GM19397 (cell line): Measurements from ENCODE around the gene SELE.
"Not testable (repeated sequence)": the region's sequence is repeated elsewhere in the genome, so short reads cannot be mapped to it uniquely, and the experiment has no call there.

Experiments used
- ATAC-seq: cut with Tn5 transposase; IDR thresholded peaks from one replicate; pipeline ENCODE4 v1.9.1; 2021; ENCODE audit warnings: mild to moderate bottlenecking, moderate library complexity; ENCODE audit not compliant: unreplicated experiment

The SELE gene

GRCh38 chr1:169724168-169724567, 9.7 kb downstream of the SELE start:
- ATAC-seq: no peak

- ATAC-seq: no peak
These were observed 10.1 kb downstream of the SELE start for GRCh38 chr1:169723763-169724162.

DNA sequence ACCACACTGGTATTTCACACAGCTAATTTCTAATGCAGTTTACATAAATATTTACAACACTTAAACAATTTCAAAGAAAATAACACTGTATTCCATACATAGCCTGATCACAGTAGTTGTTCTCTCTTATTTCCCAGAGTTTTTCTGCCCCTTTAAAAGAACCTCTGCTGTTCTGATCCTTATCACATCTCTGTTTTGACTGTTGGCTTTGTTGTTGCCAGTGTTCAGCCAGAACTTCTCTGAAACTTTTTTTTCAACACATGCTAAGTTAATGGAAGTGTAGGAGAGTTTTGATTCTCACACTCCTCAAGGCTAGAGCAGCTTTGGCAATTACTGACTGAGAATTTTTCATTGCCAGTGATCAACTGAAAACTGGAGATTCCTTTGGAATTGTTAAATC, 11.1 kb downstream of the SELE start:
- ATAC-seq: no peak

GRCh38 chr1:169715100-169715499, 18.8 kb downstream of the SELE start:
- ATAC-seq: not testable (repeated sequence)

DNA sequence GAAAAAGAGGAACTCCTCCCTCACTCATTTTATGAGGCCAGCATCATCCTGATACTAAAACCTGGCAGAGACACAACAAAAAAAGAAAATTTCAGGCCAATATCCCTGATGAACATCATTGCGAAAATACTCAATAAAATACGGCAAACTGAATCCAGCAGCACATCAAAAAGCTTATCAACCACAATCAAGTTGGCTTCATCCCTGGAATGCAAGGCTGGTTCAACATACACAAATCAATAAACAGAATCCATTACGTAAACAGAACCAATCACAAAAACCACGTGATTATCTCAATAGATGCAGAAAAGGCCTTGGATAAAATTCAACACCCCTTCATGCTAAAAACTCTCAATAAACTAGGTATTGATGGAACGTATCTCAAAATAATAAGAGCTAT, 20.8 kb downstream of the SELE start:
- ATAC-seq: not testable (repeated sequence)

- ATAC-seq: no peak
These were observed 21.6 kb downstream of the SELE start for GRCh38 chr1:169712309-169712631.

DNA sequence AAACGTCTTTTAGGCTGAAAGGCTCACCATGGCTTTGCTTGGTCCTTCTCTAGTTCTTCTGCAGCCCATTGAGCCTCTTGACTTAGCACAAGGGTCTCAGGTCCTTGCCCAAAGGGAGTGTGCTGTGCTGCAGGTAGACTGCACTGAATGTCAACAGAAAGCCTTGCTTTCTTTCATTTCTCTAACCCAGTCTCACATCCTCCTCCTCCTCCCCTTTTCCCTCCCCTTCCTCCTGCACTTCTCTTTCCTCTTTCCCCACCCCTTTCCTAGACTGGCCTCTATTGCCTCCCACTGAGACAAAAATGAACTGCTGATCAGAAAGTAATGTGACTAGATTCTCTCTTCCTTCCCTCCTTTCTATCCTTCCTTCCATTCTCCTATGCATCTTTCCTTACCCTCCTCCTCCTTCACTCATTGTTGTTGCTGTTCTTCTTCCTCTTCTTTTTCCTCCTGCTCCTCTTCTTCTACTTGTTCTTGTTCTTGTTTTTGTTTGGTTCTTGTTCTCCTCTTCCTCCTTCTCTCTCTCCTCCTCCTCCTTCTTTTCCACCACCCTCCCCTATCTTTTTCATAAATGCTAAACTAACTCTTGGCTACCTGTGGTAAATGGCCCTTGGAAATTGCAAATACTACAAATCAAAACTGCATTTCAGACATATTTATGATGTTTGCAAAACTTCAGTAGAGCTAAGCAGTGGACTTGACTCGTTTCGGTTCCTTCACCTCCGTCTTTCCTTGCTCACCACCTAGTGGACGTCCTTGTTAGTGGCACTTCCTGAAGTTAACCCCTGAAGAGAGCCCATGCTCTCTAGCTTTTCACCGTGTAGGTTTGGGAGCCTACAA, 22.2 kb downstream of the SELE start, which contains the start of gene SELL:
Gene SELL (minus strand): TSS at position 152 of the 840 bp plus-strand sequence. CDS start 122 bp downstream, at position 30.
- peak; percentile 71 for ATAC-seq

DNA sequence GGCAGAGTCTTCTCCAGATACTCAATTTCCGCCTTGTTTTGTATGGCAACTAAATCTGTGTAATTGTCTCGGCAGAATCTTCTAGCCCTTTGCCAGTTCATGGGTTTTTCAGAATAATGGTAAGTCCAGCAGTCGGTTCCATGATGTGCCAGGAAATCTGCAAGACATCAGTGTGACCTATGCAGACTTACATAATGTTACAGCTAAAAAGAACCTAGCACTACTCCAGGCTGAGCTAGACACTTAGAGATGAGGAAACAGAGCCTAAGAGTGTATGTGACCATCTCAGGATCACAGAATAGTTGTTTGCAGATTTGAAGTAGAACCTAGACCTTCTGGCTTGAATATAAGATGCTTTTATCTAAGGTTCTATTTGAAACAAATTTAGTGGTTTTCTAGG, 25.2 kb downstream of the SELE start:
- ATAC-seq: no peak

DNA sequence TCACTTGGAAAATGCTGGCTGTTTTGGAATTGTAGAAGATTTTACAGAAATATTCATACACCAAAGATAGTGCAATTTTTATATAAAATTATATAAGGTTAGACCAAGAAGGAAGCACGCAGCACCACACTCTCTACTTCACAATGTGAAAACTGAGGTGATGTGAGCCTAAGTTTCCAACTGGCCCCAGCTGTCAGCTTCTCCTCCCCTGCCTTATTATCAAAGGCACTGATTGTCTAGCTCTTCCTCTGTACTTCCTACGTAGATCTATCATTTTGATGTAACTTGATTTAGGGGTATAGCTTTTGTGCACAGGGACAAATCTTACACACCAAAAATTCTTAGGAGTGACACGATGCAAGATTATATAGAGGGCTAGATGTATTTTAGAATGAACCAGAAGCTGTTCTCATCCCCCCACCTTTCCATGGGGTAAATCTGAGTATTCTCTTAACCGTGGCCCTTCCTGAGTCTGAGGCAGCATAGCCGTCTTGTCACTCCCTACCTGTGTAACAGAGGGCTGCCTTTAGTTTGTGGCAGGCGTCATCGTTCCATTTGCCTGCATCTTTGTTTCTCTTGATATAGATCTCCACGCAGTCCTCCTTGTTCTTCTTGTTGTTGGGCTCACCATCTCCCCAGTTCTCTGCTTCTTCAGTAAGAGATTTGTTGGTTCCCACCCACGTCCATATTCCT, 25.8 kb downstream of the SELE start:
- no peak for ATAC-seq

DNA sequence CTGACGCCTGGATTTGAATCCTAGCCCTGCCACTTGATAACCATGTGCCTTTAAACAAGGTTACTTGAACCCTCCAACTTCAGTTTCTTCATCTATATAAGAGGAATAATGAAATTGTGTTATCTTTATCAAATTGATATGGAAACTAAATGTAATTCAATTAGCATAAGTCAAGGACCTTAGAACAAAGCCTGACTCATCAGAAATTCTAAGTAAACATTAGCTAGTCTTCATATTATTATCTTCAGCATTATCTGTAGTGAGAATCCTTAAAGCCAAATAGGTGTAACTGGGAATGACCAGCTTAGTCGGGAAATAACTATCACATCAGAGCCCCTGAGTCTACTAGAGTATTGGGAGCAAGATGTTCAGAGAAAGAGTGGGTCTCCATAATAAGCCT, 29.1 kb downstream of the SELE start:
- no peak for ATAC-seq

DNA sequence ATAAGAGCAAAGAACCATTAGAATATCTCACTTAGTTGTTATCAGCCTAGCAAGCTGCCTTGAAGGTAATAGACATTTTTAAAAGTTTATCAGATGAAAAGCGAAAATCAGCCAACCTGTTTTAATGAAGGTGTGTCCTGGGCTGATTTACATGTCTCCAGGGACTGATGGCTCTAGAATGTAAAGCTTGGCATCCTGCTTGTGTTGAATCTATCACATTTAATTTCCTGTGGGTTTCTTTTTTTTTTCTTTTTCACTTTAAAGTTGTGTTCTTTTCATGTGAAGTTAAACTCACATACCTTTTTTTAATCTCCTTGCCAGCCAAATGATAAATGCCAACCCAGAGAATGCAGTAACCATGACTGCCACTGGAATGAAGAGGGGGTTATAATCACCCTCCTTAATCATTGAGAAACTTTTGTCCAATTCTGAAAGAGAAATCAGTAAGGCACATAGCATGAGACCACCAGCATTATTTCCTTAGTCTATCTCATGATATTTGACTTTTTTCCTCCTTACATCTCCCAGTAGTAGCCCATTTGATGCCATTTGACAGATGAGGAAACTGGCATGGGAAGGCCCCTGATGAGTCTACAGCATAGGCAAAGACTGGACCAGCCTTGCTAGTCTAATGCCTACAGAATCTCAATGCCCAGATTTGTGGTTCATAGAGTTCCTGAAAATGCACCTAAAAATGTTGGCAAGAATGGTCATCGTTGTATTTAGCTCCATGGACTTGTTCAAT, 32.4 kb downstream of the SELE start:
- ATAC-seq: no peak

GRCh38 chr1:169699707-169700106, 34.2 kb downstream of the SELE start:
- ATAC-seq: no peak

- no peak for ATAC-seq
These were observed 34.9 kb downstream of the SELE start for GRCh38 chr1:169698976-169699375.

- ATAC-seq: no peak
These were observed 36.1 kb downstream of the SELE start for GRCh38 chr1:169697755-169698154.

DNA sequence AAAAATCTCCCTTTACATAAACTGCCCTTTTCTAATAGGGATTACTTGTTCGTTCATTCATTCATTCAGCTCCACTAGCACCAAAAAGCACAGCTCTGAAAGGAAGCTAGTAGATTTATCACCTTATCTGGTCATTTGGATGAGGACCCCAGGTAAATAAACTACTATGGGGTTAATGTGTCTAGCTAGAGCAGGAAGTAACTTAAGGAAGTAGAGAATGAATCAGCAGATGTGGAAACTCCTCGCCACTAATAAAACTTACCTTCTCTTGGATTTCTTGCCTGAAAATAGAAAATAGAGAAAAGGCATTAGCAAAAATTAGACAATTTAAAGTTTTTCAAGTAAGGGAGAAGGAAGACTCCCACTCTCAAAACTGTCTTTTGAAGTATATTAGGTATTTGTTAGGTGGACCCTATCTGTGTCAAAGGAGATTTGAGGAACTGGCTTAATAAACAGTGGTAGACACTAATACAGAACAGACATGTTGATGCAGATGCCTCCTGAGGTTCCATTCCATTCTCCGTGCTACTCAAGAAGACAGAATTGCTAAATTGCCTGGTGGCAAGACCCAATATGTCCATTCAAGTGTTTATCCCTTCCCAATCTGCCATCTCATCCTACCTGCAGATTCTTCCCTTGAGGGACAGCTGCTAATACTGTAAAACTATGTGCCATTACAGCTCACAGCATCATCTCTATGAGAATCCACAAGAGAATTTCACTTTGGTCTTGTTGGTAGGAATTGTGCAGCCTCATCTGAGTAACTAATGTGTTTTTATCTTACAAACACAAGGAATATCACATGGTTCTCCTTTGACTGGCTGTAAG, 37.4 kb downstream of the SELE start:
- no peak for ATAC-seq

- no peak for ATAC-seq
These were observed 39.4 kb downstream of the SELE start for GRCh38 chr1:169694304-169695075.

GRCh38 chr1:169692756-169693460, 41.0 kb downstream of the SELE start:
- peak; percentile 43 for ATAC-seq

GRCh38 chr1:169690489-169690888, 43.4 kb downstream of the SELE start:
- ATAC-seq: no peak

DNA sequence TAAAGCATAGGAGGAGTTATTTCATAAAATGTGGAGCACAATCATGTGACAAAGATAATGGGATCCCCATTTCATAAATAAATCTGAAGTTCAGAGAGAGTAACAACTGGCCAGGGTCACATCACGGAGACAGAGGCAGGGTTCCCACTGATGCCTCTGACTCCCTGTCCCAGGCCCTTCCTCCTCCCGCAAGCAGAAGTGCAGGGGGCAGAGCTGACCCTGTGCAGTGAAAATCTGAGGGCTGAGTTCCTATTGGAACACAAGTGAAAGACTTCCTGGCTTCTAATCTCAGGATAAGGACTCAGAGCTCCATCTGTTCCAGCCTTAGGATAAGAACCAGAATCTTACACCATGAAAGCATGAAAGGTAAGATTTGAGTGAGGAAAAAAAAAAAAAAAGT, 44.5 kb downstream of the SELE start:
- ATAC-seq: no peak
